Mesothelial cell of epicardium (in vitro differentiated cells): Measurements from ENCODE around the gene CEACAM21. TPM values are rescaled to one million over a fixed set of nuclear protein-coding genes. Genes with fewer than 3 reads are reported as not detected.

ENCODE experiments used
- DNase-seq, 2 experiments: peaks; one replicate each; pipeline ENCODE4 v3.0.0; 2021; ENCODE audit warnings: low spot score in 2 of 2; ENCODE audit not compliant: unreplicated experiment in 2 of 2
- H3K27ac Mint-ChIP-seq: 2 replicates; pipeline ENCODE4 v1.8.0; 2021; ENCODE audit warnings: mixed read lengths
- H3K27me3 Mint-ChIP-seq: 2 replicates; pipeline ENCODE4 v1.8.0; 2021; ENCODE audit warnings: low read depth, mixed read lengths
- H3K36me3 Mint-ChIP-seq: 2 replicates; pipeline ENCODE4 v1.8.0; 2021; ENCODE audit warnings: mixed read lengths
- H3K4me1 Mint-ChIP-seq: 2 replicates; pipeline ENCODE4 v1.8.0; 2021; ENCODE audit warnings: mixed read lengths
- H3K4me3 Mint-ChIP-seq: 2 replicates; pipeline ENCODE4 v1.8.0; 2021; ENCODE audit warnings: mild to moderate bottlenecking, moderate library complexity, mixed read lengths
- H3K9me3 Mint-ChIP-seq: 2 replicates; pipeline ENCODE4 v1.8.0; 2021; ENCODE audit warnings: mixed read lengths
- total RNA-seq: library from RNA; stranded (reverse); gene quantifications from 3 replicates; pipeline ENCODE4 v1.2.1, GENCODE V29; 2021
- TF ChIP-seq, protein P1 (sequence below): fragments of 200-600 bp; sonication (generic); IDR thresholded peaks from one replicate; pipeline ENCODE4 v1.5.0; 2021; ENCODE audit warnings: antibody characterized with exemption; ENCODE audit not compliant: unreplicated experiment

Gene CEACAM21
- total RNA-seq, 1 donor from 2014 or later, result not detected

DNA sequence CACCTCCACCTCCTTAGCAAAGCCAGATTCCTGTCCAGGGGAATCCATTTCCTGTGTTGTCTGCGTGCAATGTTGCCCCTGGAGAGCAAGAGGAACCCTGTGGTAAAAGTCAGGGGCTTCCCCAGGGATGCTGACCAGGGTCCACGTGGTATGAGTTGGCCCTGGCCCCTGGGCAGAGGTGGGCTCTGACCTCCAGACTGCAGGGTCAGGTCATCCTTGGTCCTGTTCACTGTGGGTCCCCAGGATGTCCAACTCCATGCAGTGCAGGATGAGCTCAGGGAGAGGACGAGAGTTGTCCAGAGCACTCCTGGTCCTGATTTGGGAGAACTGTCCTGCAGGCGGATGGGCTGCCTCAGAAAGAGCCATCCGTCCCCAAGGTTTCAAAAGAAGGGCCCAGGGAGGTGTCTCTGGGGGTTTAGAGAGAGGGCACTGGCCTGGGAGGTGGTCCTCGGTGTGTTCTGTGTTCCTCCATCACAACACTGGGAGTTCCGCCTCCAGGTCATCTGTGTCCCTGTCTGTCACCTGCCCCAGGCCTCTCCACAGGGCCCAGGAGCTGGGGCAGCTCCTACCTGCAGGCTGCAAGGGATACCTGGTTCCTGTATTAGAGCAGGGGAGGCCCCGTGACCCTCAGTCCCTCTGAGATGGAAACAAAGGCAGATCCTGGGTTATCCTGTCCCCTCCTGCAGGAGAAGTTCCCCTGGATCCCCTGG is 52.2 kb downstream of the CEACAM21 start:
- Mint-ChIP-seq H3K36me3 (no peaks in the 10 kb centered on the region), H3K27me3 (no peaks in the 10 kb centered on the region), H3K9me3 (peaks cover 46% of the 10 kb centered on the region), H3K27ac (no peak overlapping the region), H3K4me1 (no peaks in the 10 kb centered on the region), H3K4me3 (no peak overlapping the region)
- DNase-seq, result no peak
- TF ChIP-seq, protein P1, sequence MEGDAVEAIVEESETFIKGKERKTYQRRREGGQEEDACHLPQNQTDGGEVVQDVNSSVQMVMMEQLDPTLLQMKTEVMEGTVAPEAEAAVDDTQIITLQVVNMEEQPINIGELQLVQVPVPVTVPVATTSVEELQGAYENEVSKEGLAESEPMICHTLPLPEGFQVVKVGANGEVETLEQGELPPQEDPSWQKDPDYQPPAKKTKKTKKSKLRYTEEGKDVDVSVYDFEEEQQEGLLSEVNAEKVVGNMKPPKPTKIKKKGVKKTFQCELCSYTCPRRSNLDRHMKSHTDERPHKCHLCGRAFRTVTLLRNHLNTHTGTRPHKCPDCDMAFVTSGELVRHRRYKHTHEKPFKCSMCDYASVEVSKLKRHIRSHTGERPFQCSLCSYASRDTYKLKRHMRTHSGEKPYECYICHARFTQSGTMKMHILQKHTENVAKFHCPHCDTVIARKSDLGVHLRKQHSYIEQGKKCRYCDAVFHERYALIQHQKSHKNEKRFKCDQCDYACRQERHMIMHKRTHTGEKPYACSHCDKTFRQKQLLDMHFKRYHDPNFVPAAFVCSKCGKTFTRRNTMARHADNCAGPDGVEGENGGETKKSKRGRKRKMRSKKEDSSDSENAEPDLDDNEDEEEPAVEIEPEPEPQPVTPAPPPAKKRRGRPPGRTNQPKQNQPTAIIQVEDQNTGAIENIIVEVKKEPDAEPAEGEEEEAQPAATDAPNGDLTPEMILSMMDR, result no peak

Other genes with a start within 250 kb of the CEACAM21 start
- gene TGFB1, start 222.2 kb upstream of the CEACAM21 start, total RNA-seq, result 24.9 to 26.5 TPM (median 25.2 TPM) in 3 replicates
- 4.8 to 5.6 TPM (median 5.5 TPM) in 3 replicates for gene B9D2, start 212.0 kb upstream of the CEACAM21 start, total RNA-seq
- 16.2 to 19.7 TPM (median 18.3 TPM) in 3 replicates for gene TMEM91, start 199.6 kb upstream of the CEACAM21 start, total RNA-seq
- gene EXOSC5, start 178.8 kb upstream of the CEACAM21 start, total RNA-seq, result 12.2 to 17.0 TPM (median 12.5 TPM) in 3 replicates
- gene BCKDHA, start 178.3 kb upstream of the CEACAM21 start, total RNA-seq, result 22.6 to 27.2 TPM (median 22.8 TPM) in 3 replicates
- gene B3GNT8, start 148.8 kb upstream of the CEACAM21 start, total RNA-seq, result 4.5 to 5.1 TPM (median 4.9 TPM) in 3 replicates
- 37.5 to 41.4 TPM (median 39.8 TPM) in 3 replicates for gene DMAC2, start 136.3 kb upstream of the CEACAM21 start, total RNA-seq
- not detected in 3 replicates for gene ERICH4, start 133.0 kb upstream of the CEACAM21 start, total RNA-seq
- not detected in 3 replicates for gene CEACAM4, start 50.9 kb downstream of the CEACAM21 start, total RNA-seq
- not detected in 3 replicates for gene CEACAM7, start 112.1 kb downstream of the CEACAM21 start, total RNA-seq
- not detected in 3 replicates for gene CEACAM5, start 132.5 kb downstream of the CEACAM21 start, total RNA-seq
- gene CEACAM6, start 179.4 kb downstream of the CEACAM21 start, total RNA-seq, result not detected in 3 replicates
- not detected in 3 replicates for gene CEACAM3, start 220.4 kb downstream of the CEACAM21 start, total RNA-seq